ENCODE measurements around the gene ITIH1. TPM values are rescaled to one million over a fixed set of nuclear protein-coding genes. Genes with fewer than 3 reads are reported as not detected.

ITIH1 gene
- total RNA-seq, 2 experiments from 2014 or later, result not detected

DNA sequence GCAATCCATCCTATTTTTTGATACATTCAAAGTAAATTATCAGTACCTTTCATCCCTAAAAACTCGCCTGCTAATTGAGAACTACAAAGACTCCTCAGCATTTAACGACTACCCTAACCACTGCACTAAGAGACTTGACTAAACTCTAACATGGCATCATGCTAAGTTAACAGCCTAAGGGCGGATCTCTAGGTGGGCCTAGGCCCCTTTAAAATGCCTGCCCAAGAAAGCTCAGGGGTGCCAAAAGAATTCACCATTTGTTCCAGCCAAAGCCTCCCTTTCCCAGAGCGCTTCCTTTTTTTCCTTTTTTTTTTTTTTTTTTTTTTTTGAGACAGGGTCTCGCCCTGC lies 6.1 kb upstream of the ITIH1 start:
- peak; percentile 14 for ATAC-seq (ENCODE audit: poor library complexity)
- ChIA-PET POLR2A (interaction anchor here (0.7 to 1.1 kb wide), 3 partner anchors 68 to 275 kb away, joined by 3 read pairs; partner anchors contain the start of gene SFMBT1), CTCF (interaction anchor here (0.6 kb wide), 1 partner anchor 52 kb away, joined by 3 read pairs; no protein-coding TSS in a partner anchor)
- TF ChIP-seq CTCF (IDR thresholded peaks at IDR 0.05), result no peak
- no peaks in the 10 kb centered on the region for H3K9me3 ChIP-seq (ENCODE audit: control insufficient read depth in 1 of 2, insufficient read depth in 1 of 2, low read length in 2 of 2)
- intact Hi-C loops (cut with DNase I, micrococcal nuclease), result no loop called here
- peak overlapping the region; percentile 83 for H3K4me3 ChIP-seq (ENCODE audit: low read length)
- peaks cover 19% of the 10 kb centered on the region for H3K36me3 Mint-ChIP-seq (ENCODE audit: low read depth)
- H3K27ac Mint-ChIP-seq, result peak overlapping the region; percentile 79
- H3K4me3 Mint-ChIP-seq, result peak overlapping the region; percentile 96
- no peaks in the 10 kb centered on the region for H3K27me3 Mint-ChIP-seq
- peak overlapping the region; percentile 63 to 72 for H3K27ac ChIP-seq (ENCODE audit: low read depth in 1 of 2, low read length in 2 of 2)
- H3K4me1 ChIP-seq (ENCODE audit: insufficient read depth, low read length), result peaks cover 14% of the 10 kb centered on the region
- H3K36me3 ChIP-seq (ENCODE audit: insufficient read depth, low read length), result peaks cover 2% of the 10 kb centered on the region
- no peaks in the 10 kb centered on the region for H3K9me3 Mint-ChIP-seq
- H3K4me1 Mint-ChIP-seq (ENCODE audit: low read depth), result peaks cover 17% of the 10 kb centered on the region
- DNase-seq, result no peak
- H3K27me3 ChIP-seq (ENCODE audit: control insufficient read depth in 1 of 2, insufficient read depth in 2 of 2, low read length in 2 of 2), result no peaks in the 10 kb centered on the region

- ChIA-PET CTCF (interaction anchor here (0.6 kb wide), 1 partner anchor 52 kb away, joined by 3 read pairs; no protein-coding TSS in a partner anchor), POLR2A (interaction anchor here (0.7 kb wide), 1 partner anchor 273 kb away, joined by 3 read pairs; no protein-coding TSS in a partner anchor)
- no peak overlapping the region for H3K4me3 ChIP-seq (ENCODE audit: low read length)
- Mint-ChIP-seq H3K4me3 (peak overlapping the region; percentile 96), H3K4me1 (ENCODE audit: low read depth) (peaks cover 17% of the 10 kb centered on the region), H3K27me3 (no peaks in the 10 kb centered on the region), H3K9me3 (no peaks in the 10 kb centered on the region), H3K36me3 (ENCODE audit: low read depth) (peaks cover 16% of the 10 kb centered on the region), H3K27ac (peak overlapping the region; percentile 79)
- DNase-seq (no peak), ATAC-seq (ENCODE audit: poor library complexity) (no peak)
- peaks cover 14% of the 10 kb centered on the region for H3K4me1 ChIP-seq (ENCODE audit: insufficient read depth, low read length)
- intact Hi-C loops (cut with DNase I, micrococcal nuclease), result no loop called here
- H3K27ac ChIP-seq (ENCODE audit: low read depth in 1 of 2, low read length in 2 of 2), result no peak overlapping the region
- no peak for TF ChIP-seq CTCF (IDR thresholded peaks at IDR 0.05)
- H3K9me3 ChIP-seq (ENCODE audit: control insufficient read depth in 1 of 2, insufficient read depth in 1 of 2, low read length in 2 of 2), result no peaks in the 10 kb centered on the region
- H3K36me3 ChIP-seq (ENCODE audit: insufficient read depth, low read length), result no peaks in the 10 kb centered on the region
- no peaks in the 10 kb centered on the region for H3K27me3 ChIP-seq (ENCODE audit: control insufficient read depth in 1 of 2, insufficient read depth in 2 of 2, low read length in 2 of 2)
These were observed 5.7 kb upstream of the ITIH1 start for GRCh38 chr3:52771702-52772101.

- no peaks in the 10 kb centered on the region for H3K27me3 ChIP-seq (ENCODE audit: control insufficient read depth in 1 of 2, insufficient read depth in 2 of 2, low read length in 2 of 2)
- no peaks in the 10 kb centered on the region for H3K9me3 ChIP-seq (ENCODE audit: control insufficient read depth in 1 of 2, insufficient read depth in 1 of 2, low read length in 2 of 2)
- Mint-ChIP-seq H3K4me1 (ENCODE audit: low read depth) (peaks cover 17% of the 10 kb centered on the region), H3K4me3 (peak overlapping the region; percentile 32), H3K9me3 (no peaks in the 10 kb centered on the region), H3K27ac (no peak overlapping the region), H3K27me3 (no peaks in the 10 kb centered on the region), H3K36me3 (ENCODE audit: low read depth) (peaks cover 6% of the 10 kb centered on the region)
- H3K4me3 ChIP-seq (ENCODE audit: low read length), result no peak overlapping the region
- DNase-seq (peak in 1 of 14 experiments; percentile 4), ATAC-seq (ENCODE audit: poor library complexity) (no peak)
- H3K36me3 ChIP-seq (ENCODE audit: insufficient read depth, low read length), result no peaks in the 10 kb centered on the region
- no peak for TF ChIP-seq CTCF (IDR thresholded peaks at IDR 0.05)
- H3K27ac ChIP-seq (ENCODE audit: low read depth in 1 of 2, low read length in 2 of 2), result no peak overlapping the region
- intact Hi-C loops (cut with DNase I, micrococcal nuclease), result no loop called here
- ChIA-PET POLR2A (no interaction called here), CTCF (no interaction called here)
- H3K4me1 ChIP-seq (ENCODE audit: insufficient read depth, low read length), result peaks cover 14% of the 10 kb centered on the region
These were observed 3.9 kb upstream of the ITIH1 start for GRCh38 chr3:52773361-52774065.
